Natural killer cell treated with Interleukin-12 subunit alpha and Interleukin-12 subunit beta and Interleukin-15 and Interleukin-18, amount 100 ng/mL, for 72 hours (primary cell): Measurements from ENCODE around the gene CDKAL1. TPM values are rescaled to one million over a fixed set of nuclear protein-coding genes. Genes with fewer than 3 reads are reported as not detected.

Experiments
- ATAC-seq, 2 donors: fragments of 150-1000 bp; cut with Tn5 transposase in 1 of 2; sonication (Bioruptor Pico), chemical (Tn5 transposase) in 1 of 2; 2 replicates each; pipeline ENCODE4 v1.10.0; 2021
- DNase-seq: peaks from one replicate; pipeline ENCODE4 v3.0.0; 2022; ENCODE audit warnings: low spot score
- H3K27ac Mint-ChIP-seq, 2 donors: 1 replicate in 1 of 2; 2 replicates in 1 of 2; pipeline ENCODE4 v1.8.0; 2022; ENCODE audit warnings: mixed read lengths in 2 of 2, mild to moderate bottlenecking in 1 of 2, moderate library complexity in 1 of 2
- H3K27me3 Mint-ChIP-seq, 2 donors: 1 replicate in 1 of 2; 2 replicates in 1 of 2; pipeline ENCODE4 v1.8.0; 2022; ENCODE audit warnings: mixed read lengths in 2 of 2
- H3K36me3 Mint-ChIP-seq: one replicate; pipeline ENCODE4 v1.8.0; 2022; ENCODE audit warnings: mixed read lengths
- H3K4me1 Mint-ChIP-seq, 2 donors: 1 replicate in 1 of 2; 2 replicates in 1 of 2; pipeline ENCODE4 v1.8.0; 2022; ENCODE audit warnings: low read depth in 2 of 2, mixed read lengths in 2 of 2, mild to moderate bottlenecking in 1 of 2
- H3K4me3 Mint-ChIP-seq: one replicate; pipeline ENCODE4 v1.8.0; 2022; ENCODE audit warnings: mixed read lengths
- H3K9me3 Mint-ChIP-seq: 2 replicates; pipeline ENCODE4 v1.8.0; 2022; ENCODE audit warnings: mixed read lengths
- total RNA-seq, 2 donors: library from RNA; stranded (reverse); gene quantifications; one replicate each; pipeline ENCODE4 v1.2.3, GENCODE V29; 2022

CDKAL1 gene
- total RNA-seq, 2 donors from 2014 or later, result 33.7 to 43.8 TPM

- Mint-ChIP-seq H3K27ac (no peak overlapping the region), H3K36me3 (no peaks in the 10 kb centered on the region), H3K4me1 (peaks cover 28 to 36% of the 10 kb centered on the region in 2 donors), H3K9me3 (no peaks in the 10 kb centered on the region), H3K4me3 (no peak overlapping the region), H3K27me3 (no peaks in the 10 kb centered on the region)
- ATAC-seq (no peak), DNase-seq (no peak)
Observed at GRCh38 chr6:20691185-20691584, 156.9 kb downstream of the CDKAL1 start.

- Mint-ChIP-seq H3K4me3 (no peak overlapping the region), H3K27ac (no peak overlapping the region), H3K9me3 (no peaks in the 10 kb centered on the region), H3K4me1 (peaks cover 28 to 36% of the 10 kb centered on the region in 2 donors), H3K27me3 (no peaks in the 10 kb centered on the region), H3K36me3 (no peaks in the 10 kb centered on the region)
- DNase-seq (no peak), ATAC-seq (no peak)
Observed at GRCh38 chr6:20692023-20692422, 157.8 kb downstream of the CDKAL1 start.

GRCh38 chr6:20693466-20694063 is 159.3 kb downstream of the CDKAL1 start:
- peak; percentile 22 to 62 for ATAC-seq
- H3K4me1 Mint-ChIP-seq, result peaks cover 29 to 38% of the 10 kb centered on the region in 2 donors

GRCh38 chr6:20696676-20697075 is 162.4 kb downstream of the CDKAL1 start:
- ATAC-seq (no peak), DNase-seq (no peak)
- Mint-ChIP-seq H3K4me1 (peaks cover 20 to 33% of the 10 kb centered on the region in 2 donors), H3K27ac (no peak overlapping the region), H3K4me3 (no peak overlapping the region), H3K9me3 (no peaks in the 10 kb centered on the region), H3K27me3 (no peaks in the 10 kb centered on the region), H3K36me3 (no peaks in the 10 kb centered on the region)

More at GRCh38 chr6:20693466-20694063, 159.3 kb downstream of the CDKAL1 start:
- no peaks in the 10 kb centered on the region for H3K9me3 Mint-ChIP-seq
- no peaks in the 10 kb centered on the region for H3K27me3 Mint-ChIP-seq
- DNase-seq, result no peak
- H3K27ac Mint-ChIP-seq, result peak overlapping the region in 1 of 2 donors; percentile 66
- no peaks in the 10 kb centered on the region for H3K36me3 Mint-ChIP-seq
- peak overlapping the region; percentile 34 for H3K4me3 Mint-ChIP-seq

- DNase-seq (no peak), ATAC-seq (no peak)
- no peak overlapping the region for H3K27ac Mint-ChIP-seq
- H3K4me3 Mint-ChIP-seq, result no peak overlapping the region
- H3K9me3 Mint-ChIP-seq, result no peaks in the 10 kb centered on the region
- H3K4me1 Mint-ChIP-seq, result peaks cover 20 to 31% of the 10 kb centered on the region in 2 donors
- H3K36me3 Mint-ChIP-seq, result no peaks in the 10 kb centered on the region
- no peaks in the 10 kb centered on the region for H3K27me3 Mint-ChIP-seq
Observed at GRCh38 chr6:20698675-20699074, 164.4 kb downstream of the CDKAL1 start.

- Mint-ChIP-seq H3K27me3 (no peaks in the 10 kb centered on the region), H3K9me3 (no peaks in the 10 kb centered on the region), H3K4me3 (no peak overlapping the region), H3K4me1 (peaks cover 24 to 37% of the 10 kb centered on the region in 2 donors), H3K36me3 (no peaks in the 10 kb centered on the region), H3K27ac (no peak overlapping the region)
- ATAC-seq, result no peak
- DNase-seq, result no peak
Observed at GRCh38 chr6:20699402-20699801, 165.1 kb downstream of the CDKAL1 start.

- H3K27me3 Mint-ChIP-seq, result no peaks in the 10 kb centered on the region
- peaks cover 23 to 37% of the 10 kb centered on the region in 2 donors for H3K4me1 Mint-ChIP-seq
- H3K27ac Mint-ChIP-seq, result no peak overlapping the region
- no peak for DNase-seq
- H3K4me3 Mint-ChIP-seq, result no peak overlapping the region
- H3K36me3 Mint-ChIP-seq, result no peaks in the 10 kb centered on the region
- H3K9me3 Mint-ChIP-seq, result no peaks in the 10 kb centered on the region
- no peak for ATAC-seq
Observed at GRCh38 chr6:20700375-20700774, 166.1 kb downstream of the CDKAL1 start.

- Mint-ChIP-seq H3K4me1 (peaks cover 32 to 56% of the 10 kb centered on the region in 2 donors), H3K27ac (peak overlapping the region in 1 of 2 donors; percentile 17), H3K27me3 (no peaks in the 10 kb centered on the region), H3K9me3 (no peaks in the 10 kb centered on the region), H3K36me3 (no peaks in the 10 kb centered on the region), H3K4me3 (no peak overlapping the region)
- ATAC-seq (no peak), DNase-seq (no peak)
Observed at GRCh38 chr6:20702366-20702765, 168.1 kb downstream of the CDKAL1 start.

- H3K27ac Mint-ChIP-seq, result peak overlapping the region in 1 of 2 donors; percentile 17
- ATAC-seq (no peak), DNase-seq (no peak)
- H3K27me3 Mint-ChIP-seq, result no peaks in the 10 kb centered on the region
- H3K36me3 Mint-ChIP-seq, result no peaks in the 10 kb centered on the region
- no peak overlapping the region for H3K4me3 Mint-ChIP-seq
- no peaks in the 10 kb centered on the region for H3K9me3 Mint-ChIP-seq
- peaks cover 29 to 52% of the 10 kb centered on the region in 2 donors for H3K4me1 Mint-ChIP-seq
Observed at GRCh38 chr6:20703049-20703448, 168.8 kb downstream of the CDKAL1 start.

- Mint-ChIP-seq H3K36me3 (no peaks in the 10 kb centered on the region), H3K9me3 (no peaks in the 10 kb centered on the region), H3K27ac (no peak overlapping the region), H3K4me3 (peak overlapping the region; percentile 1), H3K27me3 (no peaks in the 10 kb centered on the region), H3K4me1 (peaks cover 32 to 54% of the 10 kb centered on the region in 2 donors)
- ATAC-seq (no peak), DNase-seq (no peak)
Observed at GRCh38 chr6:20704325-20705025, 170.2 kb downstream of the CDKAL1 start.

- H3K4me3 Mint-ChIP-seq, result no peak overlapping the region
- peak; percentile 48 to 68 for ATAC-seq
- no peaks in the 10 kb centered on the region for H3K27me3 Mint-ChIP-seq
- no peaks in the 10 kb centered on the region for H3K36me3 Mint-ChIP-seq
- no peaks in the 10 kb centered on the region for H3K9me3 Mint-ChIP-seq
- no peak overlapping the region for H3K27ac Mint-ChIP-seq
- H3K4me1 Mint-ChIP-seq, result peaks cover 36 to 57% of the 10 kb centered on the region in 2 donors
- no peak for DNase-seq
Observed at GRCh38 chr6:20705741-20706140, 171.5 kb downstream of the CDKAL1 start.

GRCh38 chr6:20706238-20706938 is 172.1 kb downstream of the CDKAL1 start:
- Mint-ChIP-seq H3K27me3 (no peaks in the 10 kb centered on the region), H3K36me3 (no peaks in the 10 kb centered on the region), H3K4me1 (peaks cover 38 to 61% of the 10 kb centered on the region in 2 donors), H3K4me3 (no peak overlapping the region), H3K27ac (no peak overlapping the region), H3K9me3 (no peaks in the 10 kb centered on the region)
- peak; percentile 45 to 61 for ATAC-seq
- DNase-seq, result no peak

- Mint-ChIP-seq H3K36me3 (no peaks in the 10 kb centered on the region), H3K27ac (no peak overlapping the region)
Observed at GRCh38 chr6:20706939-20707485, 172.8 kb downstream of the CDKAL1 start.

GRCh38 chr6:20707870-20708269 is 173.6 kb downstream of the CDKAL1 start:
- Mint-ChIP-seq H3K4me1 (peaks cover 42 to 66% of the 10 kb centered on the region in 2 donors), H3K36me3 (no peaks in the 10 kb centered on the region), H3K9me3 (no peaks in the 10 kb centered on the region), H3K27me3 (no peaks in the 10 kb centered on the region), H3K4me3 (peak overlapping the region; percentile 3), H3K27ac (no peak overlapping the region)
- no peak for DNase-seq
- ATAC-seq, result no peak

More at GRCh38 chr6:20706939-20707485, 172.8 kb downstream of the CDKAL1 start:
- no peak for DNase-seq
- H3K9me3 Mint-ChIP-seq, result no peaks in the 10 kb centered on the region
- no peaks in the 10 kb centered on the region for H3K27me3 Mint-ChIP-seq
- no peak overlapping the region for H3K4me3 Mint-ChIP-seq
- peaks cover 44 to 67% of the 10 kb centered on the region in 2 donors for H3K4me1 Mint-ChIP-seq
- ATAC-seq, result no peak
